ENCODE measurements around the gene IFITM1. TPM values are rescaled to one million over a fixed set of nuclear protein-coding genes. Genes with fewer than 3 reads are reported as not detected.

IFITM1 gene
- total and polyA plus RNA-seq, 2 of the 8 experiments (the other 6 are each of a cell fraction or from before 2014, with no cell fraction given), result 394 to 1,464 TPM

GRCh38 chr11:271319-271715 lies 42.5 kb upstream of the IFITM1 start (continued):
- TF ChIP-seq CHD7 (IDR thresholded peaks at IDR 0.05; ENCODE audit: insufficient replicate concordance, low read length) (no peak), CBX8 (IDR thresholded peaks at IDR 0.05; ENCODE audit: borderline replicate concordance, low read depth, low read length) (no peak), TAF1 (IDR thresholded peaks at IDR 0.05; ENCODE audit: low read depth, low read length) (no peak), EP300 (IDR thresholded peaks at IDR 0.05; ENCODE audit: borderline replicate concordance in 1 of 2, low read depth in 2 of 2, low read length in 2 of 2) (no peak), ATF2 (IDR thresholded peaks at IDR 0.05; ENCODE audit: low read length) (no peak), ZNF274 (IDR thresholded peaks at IDR 0.05; ENCODE audit: borderline replicate concordance, extremely low read depth, low read length) (no peak), RNF2 (IDR thresholded peaks at IDR 0.05; ENCODE audit: borderline replicate concordance, low read depth, low read length, missing control alignments, poor library complexity, severe bottlenecking) (no peak), SP1 (IDR thresholded peaks at IDR 0.05; ENCODE audit: low read depth, low read length) (no peak)
